NT2/D1 (cell line): Measurements from ENCODE around the gene RRBP1.

ENCODE experiments used
- SUZ12 ChIP-seq: IDR thresholded peaks from 2 replicates; pipeline ENCODE4 v1.6.1; 2011; ENCODE audit not compliant: insufficient read length, insufficient read depth; ENCODE audit errors: extremely low read depth
- YY1 ChIP-seq: IDR thresholded peaks from 2 replicates; pipeline ENCODE4 v1.6.1; 2011; ENCODE audit not compliant: insufficient read length, insufficient read depth
- ZNF274 ChIP-seq: IDR thresholded peaks from 2 replicates; pipeline ENCODE4 v1.6.1; 2011; ENCODE audit warnings: mild to moderate bottlenecking, low read depth, low read length

DNA sequence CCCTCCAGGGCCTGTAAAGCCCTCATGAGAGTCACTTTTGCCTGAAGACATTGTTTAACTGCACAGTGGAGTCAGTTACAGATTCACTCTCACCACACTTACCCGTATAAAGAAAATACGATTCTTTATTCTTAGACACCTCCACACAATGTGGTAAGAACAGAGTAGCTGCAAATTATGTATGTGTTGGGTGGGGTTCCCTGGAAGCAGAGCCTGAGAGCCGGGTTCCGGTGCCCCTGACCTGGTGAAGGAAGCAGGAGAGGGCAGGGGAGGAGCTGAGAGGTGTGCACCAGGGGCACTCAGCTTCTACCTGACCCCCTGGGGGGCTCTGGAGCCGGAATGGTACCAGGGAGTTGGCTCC, 29.2 kb upstream of the RRBP1 start:
- no peak for TF ChIP-seq ZNF274
- TF ChIP-seq YY1, result no peak
- no peak for TF ChIP-seq SUZ12
